HG03520 (cell line): ENCODE measurements around the gene TBCCD1.

ENCODE experiments used
- ATAC-seq: cut with Tn5 transposase; IDR thresholded peaks from one replicate; pipeline ENCODE4 v1.9.1; 2021; ENCODE audit warnings: mild to moderate bottlenecking, moderate library complexity; ENCODE audit not compliant: unreplicated experiment

Gene TBCCD1

GRCh38 chr3:186567072-186567921 lies at the start of gene TBCCD1:
TSS of gene TBCCD1 (minus strand) at chr3:186567339. CDS start at chr3:186564329, 3,010 bp downstream.
- peak; percentile 46 for ATAC-seq

DNA sequence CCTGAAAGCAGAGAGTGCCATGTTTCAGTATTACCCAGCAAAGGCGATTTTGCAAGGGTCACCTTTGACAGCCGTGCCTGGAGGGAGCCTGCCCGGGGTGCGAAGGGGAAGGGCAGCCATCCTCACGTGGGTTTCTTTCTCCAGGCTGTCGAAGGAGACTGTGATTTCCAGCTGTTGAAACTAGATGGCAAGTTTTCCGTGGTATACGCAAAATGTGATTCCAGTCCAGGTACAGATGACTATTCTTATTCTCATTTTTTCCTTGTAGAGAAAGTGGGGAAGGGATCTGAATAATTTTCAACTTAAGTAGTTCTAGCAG lies 49.1 kb upstream of the TBCCD1 start:
- no peak for ATAC-seq

DNA sequence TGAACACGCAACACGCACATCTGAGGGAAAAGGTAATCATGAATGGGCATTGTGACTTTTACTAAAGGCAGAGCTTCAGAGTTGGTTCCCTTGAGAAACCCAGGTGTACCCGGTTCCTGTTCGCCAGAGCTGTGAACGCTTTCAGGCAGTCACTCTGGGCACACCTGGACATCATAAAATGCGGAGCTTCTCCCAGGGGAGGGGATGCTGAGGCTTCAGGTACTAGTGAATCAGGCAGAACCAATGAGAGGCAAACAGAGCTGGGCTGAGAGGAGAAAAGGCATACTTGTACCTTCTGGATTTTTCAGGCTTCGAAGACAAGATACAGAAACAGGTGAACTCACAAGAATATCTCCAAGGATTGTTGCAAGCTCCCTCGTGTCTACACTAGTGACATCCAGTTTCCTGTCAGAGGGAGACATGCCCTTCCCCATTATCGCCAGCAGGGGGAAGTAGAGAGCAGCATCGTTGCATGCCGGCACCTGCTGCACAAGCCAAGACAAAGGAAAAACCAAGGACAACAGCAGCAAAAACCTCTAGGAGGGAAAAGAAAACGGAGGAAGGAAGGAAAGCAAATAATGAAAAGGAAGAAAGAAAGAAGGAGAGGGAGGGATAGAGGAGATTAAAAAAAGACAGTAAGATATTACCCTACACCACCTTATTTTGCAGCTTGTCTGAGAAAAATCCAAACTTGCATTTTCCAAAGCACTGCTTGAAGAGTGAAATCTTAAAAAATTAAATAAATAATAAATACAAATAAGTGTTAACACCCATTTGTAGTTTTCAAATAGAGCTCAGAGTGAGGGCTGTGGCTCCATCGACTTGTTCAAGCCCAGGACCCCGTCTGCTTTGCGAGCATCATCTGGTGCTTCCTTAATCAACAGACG lies 47.7 kb upstream of the TBCCD1 start:
- ATAC-seq: peak; percentile 73

- no peak for ATAC-seq
Observed at GRCh38 chr3:186614266-186614596, 47.1 kb upstream of the TBCCD1 start.

- no peak for ATAC-seq
Observed at GRCh38 chr3:186613637-186614265, 46.6 kb upstream of the TBCCD1 start.

GRCh38 chr3:186612721-186613636 lies 45.8 kb upstream of the TBCCD1 start, which contains the start of gene AHSG:
TSS of gene AHSG (plus strand) at chr3:186613060. CDS start at chr3:186613142, 82 bp downstream.
- no peak for ATAC-seq

DNA sequence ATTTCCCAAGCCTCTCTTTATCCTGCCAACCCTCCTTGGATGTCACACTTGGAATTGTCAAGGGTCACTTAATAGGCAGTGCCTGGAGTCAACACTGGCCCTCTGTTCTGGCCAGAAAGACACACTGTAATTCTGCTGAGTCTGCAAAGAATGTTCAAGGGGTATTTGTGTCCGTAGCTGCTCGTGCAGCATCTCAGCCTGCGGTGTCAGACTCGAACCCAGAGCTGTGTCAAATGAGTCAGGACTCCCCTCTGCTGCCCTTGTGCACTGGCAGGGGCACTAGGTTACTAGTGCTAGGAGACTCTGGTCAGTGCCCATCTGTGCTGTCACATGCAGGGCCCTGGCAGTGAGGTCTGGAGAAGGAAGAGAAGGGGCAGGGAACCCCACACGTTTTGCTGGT lies 44.9 kb upstream of the TBCCD1 start:
- no peak for ATAC-seq

DNA sequence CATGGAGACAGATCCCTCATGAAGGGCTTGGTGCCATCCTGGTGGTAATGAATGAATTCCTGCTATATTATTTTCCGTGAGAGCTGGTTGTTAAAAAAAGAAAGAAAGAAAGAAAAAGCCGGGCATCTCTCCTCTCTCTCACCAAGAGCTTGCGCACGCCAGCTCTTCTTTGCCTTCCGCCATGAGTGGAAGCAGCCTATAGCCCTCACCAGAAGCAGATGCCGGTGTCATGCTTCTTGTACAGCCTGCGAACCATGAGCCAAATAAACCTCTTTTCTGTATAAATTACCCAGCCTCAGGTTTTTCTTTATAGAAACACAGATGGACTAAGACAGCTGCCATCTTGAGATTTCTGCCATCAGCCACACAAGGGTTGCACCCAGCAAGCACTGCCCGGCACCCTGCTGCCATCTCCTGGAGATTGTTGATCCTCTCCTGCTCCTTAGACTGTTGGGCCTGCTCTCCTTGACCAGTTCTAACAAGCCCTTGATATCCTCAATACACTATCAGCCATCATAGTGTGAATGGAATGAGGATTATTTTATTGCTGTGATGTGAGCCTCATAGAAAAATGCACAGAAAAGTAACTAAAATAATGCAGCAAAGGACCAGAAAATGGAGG lies 42.2 kb upstream of the TBCCD1 start:
- ATAC-seq: no peak

DNA sequence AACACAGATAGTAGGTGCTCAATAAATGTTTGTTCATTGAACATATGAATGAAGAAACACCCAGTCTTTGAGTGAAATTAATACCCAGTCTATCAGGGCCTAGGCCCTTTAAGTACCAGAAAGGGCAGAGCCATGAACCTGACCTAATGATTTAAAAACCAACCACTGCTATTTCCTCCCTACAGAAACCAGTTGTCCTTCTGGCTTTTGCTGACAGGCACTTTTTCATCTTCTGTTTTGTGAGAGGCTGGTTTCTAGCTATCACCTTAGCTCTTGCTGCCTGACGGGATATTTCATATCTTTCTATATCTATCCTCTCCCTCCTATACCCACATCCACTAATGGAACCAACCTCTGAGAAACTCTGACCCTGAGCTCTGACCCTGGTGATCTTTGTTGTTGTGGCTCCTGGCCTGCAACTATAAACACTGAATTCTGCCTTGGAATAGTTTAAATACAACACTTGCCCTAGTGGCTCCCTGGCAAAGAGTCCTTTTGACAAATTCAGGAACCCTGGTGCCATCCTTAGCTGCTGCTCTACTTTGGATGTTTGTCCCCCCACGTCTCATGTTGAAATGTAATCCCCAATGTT lies 41.6 kb upstream of the TBCCD1 start:
- ATAC-seq: no peak

- ATAC-seq: no peak
Observed at GRCh38 chr3:186605561-186606545, 38.7 kb upstream of the TBCCD1 start.

DNA sequence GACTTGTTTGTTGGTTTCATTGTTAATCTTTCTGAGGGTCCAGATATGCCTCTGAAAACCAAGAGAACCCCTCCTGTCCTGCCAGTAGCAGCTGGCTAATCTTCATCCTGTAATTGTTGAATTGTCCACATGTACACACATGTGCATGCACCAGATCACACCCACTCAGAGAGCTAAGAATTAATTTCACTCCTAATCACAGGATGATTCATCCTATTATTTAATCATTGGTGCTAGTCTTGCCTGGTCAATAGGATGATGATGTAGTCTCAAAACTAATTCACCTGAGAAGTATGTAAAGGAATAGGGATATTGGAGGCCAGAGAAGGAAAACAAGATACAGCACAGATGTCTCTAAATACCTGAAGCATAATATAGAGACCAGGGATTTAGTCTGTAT lies 37.9 kb upstream of the TBCCD1 start:
- ATAC-seq: no peak

DNA sequence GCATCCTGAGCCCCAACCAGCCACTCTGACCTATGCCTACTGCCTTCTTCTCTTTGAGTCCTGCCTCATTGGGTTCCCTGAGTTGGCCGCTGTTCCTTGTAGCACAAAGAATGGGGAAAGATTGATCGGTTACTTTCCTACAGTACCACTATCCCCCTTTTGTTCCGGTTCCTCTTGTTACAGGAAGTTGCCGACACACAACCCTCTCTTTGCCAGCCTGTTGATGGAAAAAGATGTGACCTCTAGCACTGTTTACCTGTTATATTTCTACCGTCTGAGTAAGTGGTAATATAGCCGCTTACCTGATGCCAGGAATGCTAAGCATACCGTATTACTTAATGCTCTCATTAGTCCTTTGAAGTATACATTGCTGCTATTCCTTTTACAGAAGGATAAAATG lies 36.0 kb upstream of the TBCCD1 start:
- ATAC-seq: no peak

GRCh38 chr3:186600896-186601295 lies 33.8 kb upstream of the TBCCD1 start:
- ATAC-seq: no peak

DNA sequence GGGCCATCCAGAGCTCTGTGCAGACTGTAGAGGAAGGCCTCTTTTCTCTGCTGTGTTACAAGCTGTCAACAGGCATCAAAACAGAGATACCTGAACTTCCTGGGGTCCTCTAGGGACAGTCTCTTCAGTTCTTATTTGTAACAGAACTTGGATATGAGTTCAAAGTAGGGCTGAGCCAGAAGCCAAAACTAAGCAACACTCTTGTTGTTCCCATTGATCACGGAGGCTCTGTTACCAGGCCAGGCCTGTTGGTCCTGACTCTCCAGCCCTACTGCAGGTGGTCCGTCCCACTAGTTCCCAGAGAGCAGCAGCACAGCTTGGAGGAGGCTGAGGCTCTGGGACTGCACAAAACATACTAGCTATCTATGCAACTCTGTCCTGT lies 32.6 kb upstream of the TBCCD1 start:
- ATAC-seq: no peak

DNA sequence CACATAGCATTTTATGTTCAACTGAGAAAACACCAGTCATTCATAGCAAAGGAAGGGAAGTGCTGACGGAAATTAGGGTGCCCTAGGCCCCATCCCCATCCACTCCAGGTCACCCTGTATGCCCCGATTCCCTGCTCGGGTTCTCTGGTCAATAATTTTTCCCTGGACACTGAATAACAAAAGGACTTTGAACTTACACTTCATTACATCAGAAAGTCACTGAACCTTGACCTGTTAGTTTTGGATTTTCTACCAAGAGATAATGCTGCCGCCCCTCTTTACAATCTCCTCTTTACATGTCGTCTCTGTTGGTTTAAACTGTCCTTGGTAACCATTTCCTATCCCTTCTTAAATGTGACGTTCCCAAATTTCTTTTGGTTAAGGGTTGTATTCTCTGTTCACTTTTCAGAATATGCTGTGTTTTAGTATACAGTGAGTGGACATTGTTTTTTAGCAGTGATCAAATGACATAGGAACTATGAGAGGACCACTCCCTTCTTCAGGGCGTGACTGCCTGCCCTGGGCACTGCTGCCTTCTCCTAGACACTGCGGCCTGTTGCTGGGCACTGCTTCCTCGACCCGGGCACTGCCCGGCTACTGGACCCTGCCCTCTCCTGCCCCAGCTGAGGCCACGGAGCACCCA lies 32.1 kb upstream of the TBCCD1 start:
- no peak for ATAC-seq

DNA sequence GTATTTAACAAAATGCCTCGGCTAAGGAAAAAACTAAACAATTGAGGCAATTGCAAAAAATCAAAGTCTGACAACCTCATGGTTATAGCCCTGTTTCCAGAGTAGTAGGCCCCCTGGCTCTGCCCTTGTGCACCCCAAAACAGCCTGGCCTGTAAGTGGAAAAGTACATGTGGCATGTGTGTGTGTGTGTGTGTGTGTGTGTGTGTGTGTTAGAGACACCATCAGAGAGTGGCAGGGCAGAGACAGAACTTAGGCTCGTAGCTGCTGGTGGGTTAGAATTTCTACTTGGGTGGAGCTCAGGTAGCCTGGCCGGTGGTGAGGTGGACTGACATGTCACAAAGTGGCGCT lies 31.6 kb upstream of the TBCCD1 start:
- no peak for ATAC-seq

GRCh38 chr3:186598108-186598784 lies 31.1 kb upstream of the TBCCD1 start:
- no peak for ATAC-seq
